HG03108 (cell line): ENCODE data around the gene GNAI3.

Experiments
- ATAC-seq: cut with Tn5 transposase; IDR thresholded peaks from one replicate; pipeline ENCODE4 v1.9.1; 2021; ENCODE audit warnings: moderate library complexity; ENCODE audit not compliant: unreplicated experiment

Gene GNAI3

DNA sequence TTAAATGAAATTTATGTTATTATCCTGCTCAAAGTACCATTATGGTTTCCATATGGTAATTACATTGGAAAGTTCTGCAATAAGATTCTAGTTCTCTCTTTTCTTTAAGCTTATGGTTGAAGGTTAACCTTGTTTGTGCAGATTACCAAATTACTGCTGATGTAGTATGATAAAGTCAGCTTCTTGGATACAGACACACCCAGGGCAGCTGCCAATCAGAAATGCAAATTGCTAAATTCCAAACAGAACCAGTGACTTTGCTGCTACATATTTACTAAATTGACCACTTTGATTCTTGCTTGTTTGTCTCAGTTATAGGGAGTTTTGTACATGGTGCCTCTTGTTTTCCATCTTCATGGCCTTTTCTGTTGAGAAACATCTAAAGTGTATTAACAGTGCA lies 44.5 kb downstream of the GNAI3 start:
- no peak for ATAC-seq

DNA sequence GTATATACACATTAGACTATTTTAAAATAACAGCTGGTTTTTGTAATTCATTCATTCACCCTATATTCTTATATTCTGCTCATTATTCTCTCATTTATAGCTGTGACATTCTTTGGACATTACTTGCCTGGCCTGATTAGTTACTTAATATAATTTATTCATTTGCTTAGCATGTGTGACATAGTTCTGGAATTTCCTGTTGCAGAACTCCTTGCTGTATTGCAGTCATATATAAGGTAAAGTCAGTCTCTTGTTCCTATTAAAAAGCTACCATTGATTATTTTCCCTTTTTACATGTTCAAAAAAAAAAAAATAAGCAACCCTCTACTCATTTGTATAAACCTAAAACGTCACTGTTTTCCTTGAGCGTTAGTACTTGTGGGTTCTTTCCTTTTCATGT lies 47.1 kb downstream of the GNAI3 start:
- no peak for ATAC-seq

DNA sequence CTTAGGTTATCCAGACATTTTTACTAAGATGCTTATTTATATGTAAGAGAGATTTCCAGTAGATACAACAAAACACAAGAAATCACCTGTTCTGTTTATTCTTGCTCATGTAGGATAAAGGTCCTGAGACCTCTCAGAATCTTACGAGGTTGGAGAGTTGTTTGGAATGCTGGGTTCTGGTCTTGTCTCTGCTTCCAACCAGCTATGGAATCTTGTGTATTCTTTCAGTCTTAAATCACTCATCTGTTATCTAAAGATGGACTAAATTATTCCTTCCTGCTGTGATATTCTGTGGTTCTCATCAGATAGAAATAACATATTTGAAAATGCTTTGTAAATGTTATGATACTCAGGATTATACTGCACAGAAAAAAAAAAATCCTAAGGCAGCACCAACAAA lies 49.7 kb downstream of the GNAI3 start:
- no peak for ATAC-seq

DNA sequence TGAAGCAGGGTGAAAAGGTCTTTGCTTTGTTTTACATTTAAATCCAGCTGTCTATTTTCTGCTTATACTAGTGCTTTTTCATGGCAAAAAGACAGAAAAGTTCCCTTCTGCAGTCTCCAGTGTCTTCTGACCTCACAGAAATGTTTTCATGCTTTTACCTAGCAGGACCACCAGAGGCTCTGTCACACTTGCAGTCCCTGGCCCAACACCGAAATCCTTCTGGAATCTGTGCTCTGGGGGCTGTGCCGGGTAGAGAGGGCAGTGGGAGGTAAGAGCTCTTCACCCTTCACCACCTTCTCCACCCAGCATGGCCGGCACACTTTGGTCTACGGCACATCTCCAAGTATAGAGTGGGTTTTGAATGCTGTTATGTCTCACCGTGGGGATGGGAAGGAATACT lies 50.2 kb downstream of the GNAI3 start:
- no peak for ATAC-seq

DNA sequence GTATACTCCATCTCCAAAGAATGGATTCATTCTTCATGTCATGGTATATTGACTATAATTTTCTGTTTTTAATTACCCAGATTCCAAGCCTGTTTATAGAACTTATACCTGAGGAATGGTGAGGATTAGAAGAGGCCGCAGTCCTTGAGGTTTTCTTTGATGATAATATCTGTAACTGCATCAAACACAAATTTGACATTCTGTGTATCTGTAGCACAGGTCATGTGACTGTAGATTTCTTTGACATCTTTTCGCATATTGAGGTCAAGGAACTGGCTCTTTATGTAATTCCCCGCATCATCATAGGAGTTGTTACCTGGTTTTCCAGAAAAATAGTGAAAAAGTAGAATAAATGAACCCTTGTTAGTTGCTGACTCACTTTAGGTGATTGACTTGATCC lies 54.8 kb downstream of the GNAI3 start:
- no peak for ATAC-seq

DNA sequence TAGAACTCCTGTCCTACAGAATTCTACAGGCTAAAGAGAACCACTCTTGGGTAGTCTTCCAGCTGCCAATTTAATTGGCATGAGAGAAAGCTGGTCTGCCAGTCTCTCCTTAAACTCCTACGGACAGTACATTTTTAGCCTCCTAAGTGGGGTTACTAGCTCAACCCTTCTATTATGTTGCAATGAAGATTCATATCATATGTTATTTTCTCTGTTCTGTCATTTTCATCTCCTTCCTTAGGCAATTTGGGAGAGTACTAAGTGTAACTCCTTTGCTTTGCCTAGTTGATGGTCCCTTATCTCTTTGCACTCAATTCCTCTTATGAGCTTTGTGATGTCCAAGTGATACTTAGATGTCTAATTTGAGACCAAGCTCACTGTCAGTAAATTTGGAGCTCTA lies 57.0 kb downstream of the GNAI3 start:
- ATAC-seq = no peak

DNA sequence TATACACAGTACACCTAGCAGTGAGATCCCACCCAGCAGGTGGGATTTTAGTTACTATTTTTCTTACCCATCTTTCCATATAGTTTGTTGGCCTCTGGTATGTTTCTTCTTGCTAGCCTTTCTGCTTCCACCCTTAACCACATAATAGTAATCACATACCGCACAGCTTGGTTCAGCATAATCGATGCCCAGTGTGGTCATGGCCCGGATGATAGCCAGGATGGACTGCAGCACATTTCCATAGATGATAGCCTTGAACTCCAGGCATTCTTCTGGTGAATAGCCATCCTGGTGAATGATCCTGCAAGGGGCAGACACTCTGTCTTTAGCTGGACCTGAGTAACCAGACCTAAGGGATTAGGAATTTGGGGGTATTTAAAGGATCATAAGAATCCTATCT lies 61.5 kb downstream of the GNAI3 start:
- no peak for ATAC-seq

DNA sequence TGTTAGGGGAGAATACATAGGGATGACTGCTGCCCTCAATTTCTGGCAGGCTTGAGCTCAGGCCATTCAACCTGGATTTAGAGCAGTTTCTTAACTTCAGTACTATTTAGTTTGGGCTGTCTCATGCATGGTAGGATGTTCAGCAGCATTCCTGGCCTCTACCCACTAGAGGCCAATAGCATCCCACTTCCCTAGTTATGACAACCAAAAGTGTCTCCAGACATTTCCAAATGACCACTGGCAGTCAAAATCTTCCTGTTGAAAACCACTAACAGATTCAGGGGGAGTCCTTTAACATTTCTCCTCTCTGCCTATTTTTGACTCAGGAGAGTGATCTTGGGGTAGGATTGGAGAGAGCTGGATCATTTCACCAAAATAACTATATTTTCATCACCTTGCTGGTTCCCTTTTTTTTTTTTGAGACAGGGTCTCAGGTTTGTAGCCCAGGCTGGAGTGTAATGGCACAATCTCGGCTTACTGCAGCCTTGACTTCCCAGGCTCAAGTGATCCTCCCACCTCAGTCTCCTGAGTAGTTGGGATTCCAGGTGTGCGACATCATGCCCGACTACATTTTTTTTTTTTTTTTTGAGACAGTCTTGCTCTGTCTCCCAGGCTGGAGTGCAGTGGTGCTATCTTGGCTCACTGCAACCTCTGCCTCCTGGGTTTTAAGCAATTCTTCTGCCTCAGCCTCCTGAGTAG lies 62.3 kb downstream of the GNAI3 start:
- ATAC-seq = no peak

DNA sequence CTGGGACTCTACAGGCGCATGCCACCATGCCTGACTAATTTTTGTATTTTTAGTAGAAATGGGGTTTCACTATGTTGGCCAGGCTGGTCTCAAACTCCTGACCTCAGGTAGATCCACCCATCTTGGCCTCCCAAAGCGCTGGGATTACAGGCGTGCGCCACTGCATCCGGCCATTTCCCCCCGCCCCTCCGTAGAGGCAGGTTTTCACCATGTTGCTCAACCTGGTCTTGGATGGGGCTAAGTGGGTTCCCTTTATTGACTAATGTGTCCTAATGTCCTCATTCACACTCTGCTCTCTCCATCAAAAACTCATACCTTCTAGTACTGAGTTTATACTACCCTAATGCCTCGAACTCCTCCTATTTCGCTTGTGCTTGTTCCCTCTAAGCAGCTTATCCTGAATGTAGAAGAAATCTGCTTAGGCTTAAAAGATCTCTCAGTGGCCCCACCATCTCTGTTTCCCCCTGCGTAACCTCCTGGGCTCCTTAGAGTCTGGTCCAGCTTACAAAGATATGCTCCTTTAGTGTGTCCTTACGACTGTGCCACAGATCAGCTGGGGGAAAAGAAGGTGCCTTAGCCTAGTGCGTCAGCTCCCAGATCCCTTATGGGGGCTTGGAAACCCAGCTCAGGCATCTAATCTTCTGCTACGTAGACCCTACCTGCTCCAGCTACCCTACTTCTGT lies 63.0 kb downstream of the GNAI3 start:
- ATAC-seq = no peak

DNA sequence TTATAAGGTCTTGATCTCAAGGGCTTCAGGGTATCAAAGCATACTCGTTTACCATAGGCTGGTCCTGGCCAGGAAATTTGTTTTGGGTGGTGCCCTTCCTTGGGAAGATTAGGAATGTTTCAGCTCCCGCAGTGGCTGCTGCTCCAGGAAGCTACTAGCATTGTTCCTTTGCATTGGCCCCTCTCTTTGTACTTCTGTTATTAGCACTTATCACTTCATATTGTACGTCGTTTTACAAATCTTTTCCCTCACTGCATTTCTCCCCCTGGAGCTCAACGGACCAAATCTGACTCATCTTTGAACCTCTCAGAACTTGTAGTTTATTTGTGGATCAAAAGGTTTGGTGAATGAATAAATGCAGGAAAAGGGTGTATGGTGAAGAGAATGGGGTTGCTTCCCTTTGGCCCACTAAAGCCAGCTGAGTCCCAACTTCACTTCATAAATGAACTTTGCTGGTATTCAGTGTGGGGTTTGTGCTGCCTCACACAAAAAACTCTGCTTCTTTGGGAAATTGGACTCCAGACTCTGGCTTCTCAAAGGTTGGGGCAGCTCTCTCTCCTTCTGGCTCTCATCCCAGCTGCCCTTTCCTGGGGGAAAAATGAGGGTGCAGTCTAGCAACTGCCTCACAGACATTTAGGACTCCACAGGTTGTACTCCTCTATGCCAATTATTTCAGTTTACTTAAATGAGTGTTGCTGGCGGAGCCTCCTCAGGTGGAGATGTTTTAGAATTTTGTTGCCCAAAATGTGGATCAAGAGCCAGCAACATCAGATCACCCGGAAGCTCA lies 65.1 kb downstream of the GNAI3 start:
- no peak for ATAC-seq

DNA sequence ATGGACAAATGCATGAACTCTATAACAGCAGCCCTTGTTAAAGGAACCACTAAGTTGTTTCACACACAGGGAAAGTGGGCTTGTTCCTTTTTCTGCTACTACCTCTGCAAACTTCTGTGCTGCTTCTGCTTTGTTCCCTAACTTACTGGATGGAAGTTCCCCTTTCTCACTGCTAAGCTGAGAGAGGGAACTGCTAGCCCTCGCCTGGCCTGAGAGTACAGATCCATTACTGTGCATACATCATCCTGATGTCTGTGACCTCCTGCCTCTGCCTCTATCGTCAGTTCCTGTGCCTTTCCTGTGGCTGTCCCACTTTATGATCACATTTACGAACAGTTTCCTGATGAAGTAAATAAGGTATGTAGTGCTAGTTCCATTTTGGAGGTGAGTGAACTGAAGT lies 67.5 kb downstream of the GNAI3 start:
- ATAC-seq = no peak

DNA sequence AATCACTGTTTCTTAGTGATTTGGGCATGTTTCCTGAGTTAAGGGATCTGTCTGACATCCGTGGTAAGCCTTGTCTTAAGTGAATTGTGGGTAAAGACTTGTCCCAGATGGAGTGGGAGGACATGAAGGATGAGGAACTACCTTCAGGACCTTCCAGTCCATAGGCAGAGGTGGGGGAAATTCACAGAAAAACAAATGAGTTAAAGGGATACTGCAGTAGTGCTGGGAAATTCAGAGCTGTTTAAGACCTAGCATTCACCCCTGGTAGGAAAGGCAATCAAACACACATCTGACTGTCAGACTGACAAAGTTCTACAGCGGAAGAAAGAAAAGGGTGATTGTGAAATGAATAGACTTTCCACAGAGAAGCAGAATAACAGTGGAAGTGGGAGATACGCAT lies 68.0 kb downstream of the GNAI3 start:
- no peak for ATAC-seq

DNA sequence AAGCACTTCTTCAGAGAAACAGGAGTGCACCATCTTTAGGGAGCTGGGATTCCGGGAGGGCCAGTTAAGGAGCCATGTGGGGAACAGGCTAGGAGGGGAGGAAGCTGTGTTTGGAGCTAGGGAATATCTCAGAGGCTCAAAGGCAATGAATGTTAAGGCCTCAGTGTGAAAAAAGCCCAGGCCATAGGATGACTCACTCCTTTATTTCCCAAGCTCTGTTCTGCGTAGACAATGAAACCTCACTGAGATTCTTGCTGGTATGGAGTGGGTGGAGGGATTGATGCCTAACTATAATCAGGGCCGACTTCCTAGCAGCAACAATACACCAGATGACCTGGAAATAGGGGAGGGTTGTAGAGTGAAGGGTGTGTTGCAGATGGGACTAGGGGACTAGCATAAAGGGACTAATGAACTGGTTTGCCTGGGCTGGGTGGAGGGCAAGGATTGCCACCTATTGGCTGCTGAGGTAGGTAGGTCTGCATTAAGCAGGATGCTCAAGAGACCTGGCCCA lies 68.9 kb downstream of the GNAI3 start:
- no peak for ATAC-seq

DNA sequence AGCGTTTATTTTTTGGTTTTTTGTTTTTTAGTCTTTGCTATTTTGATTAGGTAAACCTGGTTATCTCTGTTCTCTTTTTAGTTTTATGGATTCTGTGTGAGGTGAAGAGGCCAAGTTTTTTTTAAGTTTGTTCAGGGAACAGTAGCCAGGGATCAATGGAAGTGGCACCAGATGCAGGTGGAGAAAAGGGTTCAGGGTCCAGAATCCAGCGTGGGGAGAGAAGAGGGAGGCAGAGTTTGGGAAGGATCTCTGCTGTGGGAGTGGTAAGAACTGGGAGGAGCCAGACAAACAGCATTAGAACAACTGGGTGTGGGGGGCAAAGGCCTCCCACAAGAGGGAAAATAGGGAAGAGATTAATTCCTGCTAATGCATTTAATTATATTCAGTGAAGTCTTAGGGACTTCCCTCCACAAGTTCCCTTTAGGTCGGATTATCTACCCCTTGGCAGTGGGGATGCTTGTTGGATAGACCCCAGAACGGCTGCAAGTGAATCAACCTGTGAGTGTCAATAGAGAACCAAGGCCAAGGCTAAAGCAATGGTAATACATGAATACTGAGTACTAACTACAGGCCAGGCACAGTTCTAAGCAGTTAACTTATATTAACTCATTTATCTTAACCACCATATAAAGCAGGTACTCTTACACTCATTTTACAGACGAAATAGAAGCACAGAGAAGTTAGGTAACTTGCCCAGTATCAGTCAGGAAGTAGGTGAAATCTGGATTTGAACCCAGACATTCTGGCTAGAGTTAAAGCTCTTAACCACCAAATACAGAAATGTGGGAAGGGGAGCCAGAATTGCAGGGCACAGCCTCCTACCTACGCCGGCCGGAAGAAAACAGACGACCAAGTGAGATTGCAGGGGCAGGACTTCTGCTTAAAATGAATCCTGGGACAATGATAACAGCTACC lies 70.5 kb downstream of the GNAI3 start:
- no peak for ATAC-seq

DNA sequence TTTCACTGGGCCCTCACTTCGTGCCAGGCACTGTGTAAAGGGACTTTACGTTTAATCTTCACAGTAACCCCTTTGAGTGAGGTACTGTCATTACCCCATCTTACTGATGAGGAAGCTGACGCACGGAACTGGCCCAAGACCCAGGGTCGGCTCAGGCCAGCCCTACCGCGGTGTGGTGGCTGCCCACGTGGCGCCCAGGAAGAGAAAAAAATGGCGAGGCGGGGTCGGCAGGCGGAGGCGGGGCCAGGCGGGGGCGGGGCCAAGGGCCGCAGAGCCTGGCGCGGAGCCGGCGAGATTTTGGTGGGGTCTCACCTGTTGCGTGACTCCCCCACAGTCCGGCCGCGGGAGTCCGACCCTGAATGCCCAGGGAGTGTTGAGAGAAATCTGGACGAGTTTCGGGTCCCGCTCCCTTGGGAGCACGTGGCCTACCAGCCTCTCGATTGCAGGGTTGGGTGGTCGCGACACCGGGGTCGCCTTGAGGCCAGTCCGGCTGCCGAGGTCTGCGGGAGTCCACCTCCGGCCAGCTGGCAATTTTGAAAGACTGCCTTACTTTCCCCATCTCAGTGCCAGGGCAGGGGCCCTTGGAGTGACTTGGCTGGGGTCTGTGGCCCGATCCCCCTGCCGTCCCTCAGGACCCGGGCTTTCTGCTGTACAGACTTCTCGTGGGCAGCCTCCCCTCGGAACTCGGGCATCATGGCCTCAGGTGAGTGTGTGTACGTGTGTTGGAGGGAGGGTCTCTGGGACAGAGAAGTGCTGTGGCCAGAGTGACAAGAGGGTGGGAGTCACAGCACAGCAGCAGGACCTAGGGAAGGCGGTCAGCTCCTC lies 71.4 kb downstream of the GNAI3 start, which contains the start of the genes AMPD2 and GNAT2:
TSS of gene AMPD2 (plus strand) at position 262 of the 825 bp plus-strand sequence. CDS start 1,339 bp downstream, outside the sequence.
TSS of gene GNAT2 (minus strand) at position 41 of the 825 bp plus-strand sequence. CDS start 6,746 bp downstream, outside the sequence.
- ATAC-seq = peak; percentile 39

DNA sequence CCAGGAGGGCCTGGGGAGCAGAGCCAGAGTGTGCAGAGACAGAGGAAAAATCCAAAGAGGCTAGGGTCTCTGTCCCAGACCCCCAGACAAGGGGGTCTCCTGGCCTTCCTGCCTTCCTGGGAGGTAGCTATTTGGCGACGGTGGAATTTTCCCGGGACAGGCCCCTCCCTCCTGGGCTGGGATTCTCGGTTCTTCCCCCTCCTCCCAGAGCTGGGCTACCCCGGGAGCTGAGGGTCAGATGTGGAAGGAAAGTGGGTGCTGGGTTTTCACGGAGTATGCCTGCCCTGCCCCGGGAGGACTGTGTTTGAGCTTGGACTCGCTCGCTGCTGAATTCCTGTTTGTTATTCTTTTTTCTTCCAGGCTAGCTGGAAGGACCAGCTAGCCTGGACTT lies 72.0 kb downstream of the GNAI3 start:
- no peak for ATAC-seq

DNA sequence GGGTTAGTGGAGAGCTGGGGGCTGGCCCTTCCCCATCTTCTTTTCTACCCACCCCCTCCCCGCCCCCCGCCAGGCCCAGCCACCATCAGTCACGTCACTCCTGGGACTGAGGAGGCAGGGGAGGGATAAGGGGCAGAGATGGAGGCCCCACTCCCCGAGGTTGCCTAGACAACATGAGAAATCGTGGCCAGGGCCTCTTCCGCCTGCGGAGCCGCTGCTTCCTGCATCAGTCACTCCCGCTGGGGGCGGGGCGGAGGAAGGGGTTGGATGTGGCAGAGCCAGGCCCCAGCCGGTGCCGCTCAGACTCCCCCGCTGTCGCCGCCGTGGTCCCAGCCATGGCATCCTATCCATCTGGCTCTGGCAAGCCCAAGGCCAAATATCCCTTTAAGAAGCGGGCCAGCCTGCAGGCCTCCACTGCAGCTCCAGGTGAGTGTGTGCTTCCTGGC lies 72.4 kb downstream of the GNAI3 start:
- peak; percentile 60 for ATAC-seq

DNA sequence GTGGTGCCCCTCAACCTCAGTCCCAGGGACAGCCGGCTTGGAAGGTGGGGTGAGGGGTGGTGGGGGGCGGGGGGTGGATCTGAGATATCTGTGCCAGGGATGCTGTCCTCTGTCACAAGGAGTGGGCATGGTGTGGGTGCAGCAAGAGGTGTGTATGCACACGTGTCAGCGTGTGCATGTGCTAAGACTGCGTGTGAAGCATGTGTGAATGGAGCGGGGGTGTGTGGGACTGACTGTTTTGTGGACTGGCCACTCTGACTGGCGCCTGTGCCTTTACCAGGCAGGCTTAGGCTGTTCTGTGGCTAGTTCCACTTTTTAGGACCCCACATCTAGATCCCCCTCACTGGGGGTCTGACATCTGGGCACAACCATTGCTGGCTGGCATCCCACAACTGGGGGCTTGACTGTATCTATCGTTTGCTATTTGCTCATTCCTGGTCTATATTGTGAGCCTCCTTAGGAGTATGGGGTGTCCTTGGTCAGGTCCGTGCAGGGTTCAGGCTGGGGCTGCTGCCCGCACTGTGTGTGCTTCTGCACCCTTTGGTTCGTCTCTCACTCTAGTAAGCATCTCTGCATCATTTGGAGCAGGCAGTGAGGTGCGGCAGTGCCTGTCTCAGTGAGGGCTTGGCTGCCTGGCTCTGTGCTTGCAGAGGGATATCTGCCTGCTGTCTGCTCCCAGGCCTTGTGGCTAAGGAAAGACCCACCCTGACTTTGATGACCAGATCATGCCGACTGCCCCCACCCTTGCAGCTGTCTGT lies 73.1 kb downstream of the GNAI3 start:
- no peak for ATAC-seq
